ENCODE data around the gene RBMS3.
A peak's percentile ranks its signal among the peaks of the same experiment; 100 is the strongest.
"Not testable (repeated sequence)": the region's sequence is repeated elsewhere in the genome, so short reads cannot be mapped to it uniquely, and the experiment has no call there.

Gene RBMS3

DNA sequence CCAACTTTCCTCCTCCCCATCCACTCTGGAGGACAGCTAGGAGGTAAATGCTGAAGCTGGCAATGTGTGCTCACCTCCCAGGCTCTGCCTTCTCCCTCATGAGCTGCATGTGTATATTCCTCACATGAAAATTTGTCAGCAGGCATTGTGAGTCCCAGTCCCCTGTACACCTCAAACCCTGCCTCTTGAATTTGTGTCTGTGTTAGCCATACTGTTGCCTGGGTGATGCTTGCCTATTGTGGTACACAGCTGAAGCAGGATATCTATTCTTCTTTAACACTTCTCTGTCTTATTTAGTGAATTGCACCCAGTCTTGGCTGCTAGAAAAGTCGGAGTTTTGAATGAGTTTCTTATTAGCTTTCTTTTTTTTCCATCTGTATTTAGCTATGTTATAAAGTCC lies 739.5 kb downstream of the RBMS3 start:
- DNase-seq (ENCODE audit: low read depth) = no peak

GRCh38 chr3:30024466-30024865 lies 743.6 kb downstream of the RBMS3 start:
- DNase-seq (ENCODE audit: low read depth) = no peak

GRCh38 chr3:30026851-30027250 lies 746.0 kb downstream of the RBMS3 start:
- no peak for DNase-seq (ENCODE audit: low read depth)

DNA sequence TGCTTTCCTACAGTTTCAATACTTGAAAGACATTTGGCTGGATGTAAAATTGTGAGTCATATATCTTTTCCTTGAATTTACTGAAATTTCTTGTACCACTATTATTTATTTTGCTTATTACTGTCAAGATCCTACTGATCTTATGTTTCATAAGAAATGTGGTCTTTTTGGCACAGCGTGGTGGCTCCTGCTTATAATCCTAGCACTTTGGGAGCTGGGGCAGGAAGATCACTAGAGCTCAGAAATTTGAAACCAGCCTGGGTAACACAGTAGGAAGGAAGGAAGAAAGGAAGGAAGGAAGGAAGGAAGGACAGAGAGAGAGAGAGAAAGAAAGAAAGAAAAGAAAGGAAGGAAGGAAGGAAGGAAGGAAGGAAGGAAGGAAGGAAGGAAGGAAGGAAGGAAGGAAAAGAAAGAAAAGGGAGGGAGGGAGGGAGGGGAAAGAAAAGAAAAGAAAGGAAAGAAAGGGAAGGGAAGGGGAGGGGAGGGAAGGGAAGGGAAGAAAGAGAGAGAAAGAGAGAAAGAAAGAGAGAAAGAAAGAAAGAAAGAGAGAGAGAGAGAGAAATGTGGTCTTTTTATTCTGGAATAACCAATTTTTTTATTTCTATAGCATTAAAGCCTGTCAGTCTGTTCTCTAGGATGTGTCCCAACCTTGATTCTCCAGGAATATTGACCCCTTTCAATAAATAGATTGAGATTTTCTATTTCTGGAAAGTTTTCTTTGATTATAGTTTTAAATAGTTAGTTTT lies 753.5 kb downstream of the RBMS3 start:
- DNase-seq (ENCODE audit: low read depth) = peak; percentile 20

GRCh38 chr3:30035935-30036567 lies 755.2 kb downstream of the RBMS3 start:
- DNase-seq (ENCODE audit: low read depth) = no peak

GRCh38 chr3:30040126-30040525 lies 759.3 kb downstream of the RBMS3 start:
- DNase-seq (ENCODE audit: low read depth) = no peak

- peak; percentile 25 for DNase-seq (ENCODE audit: low read depth)
These were observed 760.6 kb downstream of the RBMS3 start for GRCh38 chr3:30041481-30041880.

GRCh38 chr3:30042274-30042859 lies 761.5 kb downstream of the RBMS3 start:
- peak; percentile 84 for DNase-seq (ENCODE audit: low read depth)

- DNase-seq (ENCODE audit: low read depth) = peak; percentile 6
These were observed 762.2 kb downstream of the RBMS3 start for GRCh38 chr3:30042916-30043555.

DNA sequence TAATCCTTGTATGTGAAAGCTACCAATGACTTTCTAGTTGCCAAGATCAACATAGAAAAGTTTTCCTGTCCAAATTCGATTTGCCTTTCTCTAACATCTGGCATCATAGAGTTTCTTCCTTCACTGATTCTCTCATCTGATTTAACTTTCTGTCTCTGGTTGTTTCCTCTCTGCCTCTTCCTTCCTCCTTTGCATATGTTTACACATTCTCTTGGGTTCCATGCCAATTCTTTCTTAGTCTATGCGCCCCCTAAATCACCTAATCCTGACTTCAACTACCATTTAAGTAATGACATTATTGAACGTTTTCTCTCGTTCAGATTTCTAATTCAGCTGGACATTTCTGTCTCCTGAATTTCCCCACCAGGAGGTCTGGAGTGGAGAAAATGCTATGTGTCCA lies 763.6 kb downstream of the RBMS3 start:
- DNase-seq (ENCODE audit: low read depth) = no peak

- peak; percentile 10 for DNase-seq (ENCODE audit: low read depth)
These were observed 767.6 kb downstream of the RBMS3 start for GRCh38 chr3:30048431-30048830.

DNA sequence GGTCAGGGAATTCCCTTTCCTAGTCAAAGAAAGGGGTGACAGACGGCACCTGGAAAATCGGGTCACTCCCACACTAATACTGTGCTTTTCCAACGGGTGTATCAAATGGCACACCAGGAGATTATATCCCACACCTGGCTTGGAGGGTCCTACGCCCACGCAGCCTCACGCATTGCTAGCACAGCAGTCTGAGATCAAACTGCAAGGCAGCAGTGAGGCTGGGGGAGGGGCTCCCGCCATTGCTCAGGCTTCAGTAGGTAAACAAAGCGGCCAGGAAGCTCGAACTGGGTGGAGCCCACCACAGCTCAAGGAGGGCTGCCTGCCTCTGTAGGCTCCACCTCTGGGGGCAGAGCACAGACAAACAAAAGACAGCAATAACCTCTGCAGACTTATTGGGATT lies 769.2 kb downstream of the RBMS3 start:
- not testable (repeated sequence) for DNase-seq (ENCODE audit: low read depth)

DNA sequence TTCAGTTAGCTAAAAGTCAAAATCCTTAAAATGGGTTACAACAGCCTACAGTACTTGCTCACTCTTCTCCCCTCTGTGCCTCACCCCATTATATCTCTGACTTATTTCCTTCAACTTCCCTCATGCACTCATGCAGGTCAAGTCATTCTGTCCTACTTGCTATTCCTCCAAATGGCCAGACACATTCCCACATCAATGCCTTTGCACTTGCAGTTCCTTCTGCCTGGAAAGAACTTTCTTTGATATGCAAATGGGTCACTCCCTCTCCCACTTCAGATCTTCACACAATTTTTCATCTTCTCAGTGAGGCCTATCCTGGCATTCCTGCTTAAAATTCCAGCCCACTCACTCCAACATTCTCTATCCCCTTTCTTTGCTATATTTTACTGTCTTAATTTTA lies 778.4 kb downstream of the RBMS3 start:
- no peak for DNase-seq (ENCODE audit: low read depth)
